Measurements from ENCODE around the gene LMX1B. TPM values are rescaled to one million over a fixed set of nuclear protein-coding genes. Genes with fewer than 3 reads are reported as not detected.
"Not testable (repeated sequence)": the region's sequence is repeated elsewhere in the genome, so short reads cannot be mapped to it uniquely, and the experiment has no call there.

The LMX1B gene
- polyA plus RNA-seq, 5 donors, result 0.04 to 0.43 (median 0.14) TPM

DNA sequence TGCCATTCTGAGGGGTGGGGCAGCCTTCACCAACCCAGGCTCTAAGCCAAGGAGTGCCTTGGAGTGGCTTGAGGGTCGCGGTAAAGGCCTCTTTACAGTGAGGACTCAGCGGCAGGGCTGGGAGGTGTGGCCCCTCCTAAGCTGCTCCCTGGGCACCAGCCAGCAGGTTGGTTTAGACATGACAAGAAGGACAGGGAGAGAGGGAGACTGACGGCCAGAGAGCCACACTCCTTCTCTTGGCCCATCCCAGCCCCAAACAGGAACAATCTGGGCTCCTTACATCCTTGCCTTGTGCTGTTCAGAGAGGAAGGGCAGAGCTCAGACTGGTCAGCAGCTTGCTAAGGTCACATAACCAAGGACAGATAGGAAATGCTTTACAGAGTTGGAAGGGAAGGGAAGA lies 94.5 kb downstream of the LMX1B start:
- DNase-seq, result no peak

- DNase-seq, result no peak
Measured at GRCh38 chr9:126709241-126709640, 95.5 kb downstream of the LMX1B start.

DNA sequence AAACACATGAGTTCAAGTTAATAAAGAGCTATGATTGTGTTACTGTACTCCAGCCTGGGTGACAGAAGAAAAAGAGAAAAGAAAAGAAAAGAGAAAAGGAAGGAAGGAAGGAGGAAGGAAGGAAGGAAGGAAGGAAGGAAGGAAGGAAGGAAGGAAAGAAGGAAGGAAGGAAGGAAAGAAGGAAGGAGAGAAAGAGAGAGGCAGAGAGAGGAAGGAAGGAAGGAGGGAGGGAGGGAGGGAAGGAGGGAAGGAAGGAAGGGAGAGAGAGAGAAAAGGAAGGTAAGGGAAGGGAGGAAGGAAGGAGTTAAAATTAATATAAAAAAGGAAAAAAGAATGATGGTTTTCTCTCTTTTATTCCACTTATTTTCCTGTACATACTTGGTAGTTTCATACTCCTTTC lies 101.7 kb downstream of the LMX1B start:
- DNase-seq, result no peak

- DNase-seq, result not testable (repeated sequence)
Measured at GRCh38 chr9:126717441-126717840, 103.7 kb downstream of the LMX1B start.

- peak; percentile 80 to 84 for DNase-seq
Measured at GRCh38 chr9:126719618-126720031, 105.9 kb downstream of the LMX1B start.

DNA sequence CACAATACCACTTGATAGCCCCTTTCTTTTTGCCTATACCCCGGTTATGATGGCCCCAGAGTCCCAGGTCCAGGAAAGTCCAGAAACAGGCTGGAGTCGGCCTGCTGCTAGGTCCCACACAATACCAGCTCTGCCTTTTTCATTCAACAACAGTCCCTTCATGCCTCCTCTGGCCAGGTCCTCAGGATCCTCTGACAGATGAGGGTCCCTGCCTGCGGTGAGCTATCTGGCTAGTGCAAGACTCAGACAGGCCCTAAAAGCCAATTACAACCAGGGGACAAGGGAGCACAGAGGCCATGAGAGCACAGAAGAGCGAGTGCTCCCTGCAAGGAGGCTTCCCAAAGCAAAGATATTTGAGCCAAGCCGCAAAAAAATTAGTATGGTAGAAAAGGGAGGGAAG lies 106.3 kb downstream of the LMX1B start:
- no peak for DNase-seq

GRCh38 chr9:126720661-126721563 lies 107.2 kb downstream of the LMX1B start:
- no peak for DNase-seq

GRCh38 chr9:126721564-126721981 lies 107.8 kb downstream of the LMX1B start:
- DNase-seq, result no peak

- peak; percentile 77 to 82 for DNase-seq
Measured at GRCh38 chr9:126722252-126722921, 108.7 kb downstream of the LMX1B start.

DNA sequence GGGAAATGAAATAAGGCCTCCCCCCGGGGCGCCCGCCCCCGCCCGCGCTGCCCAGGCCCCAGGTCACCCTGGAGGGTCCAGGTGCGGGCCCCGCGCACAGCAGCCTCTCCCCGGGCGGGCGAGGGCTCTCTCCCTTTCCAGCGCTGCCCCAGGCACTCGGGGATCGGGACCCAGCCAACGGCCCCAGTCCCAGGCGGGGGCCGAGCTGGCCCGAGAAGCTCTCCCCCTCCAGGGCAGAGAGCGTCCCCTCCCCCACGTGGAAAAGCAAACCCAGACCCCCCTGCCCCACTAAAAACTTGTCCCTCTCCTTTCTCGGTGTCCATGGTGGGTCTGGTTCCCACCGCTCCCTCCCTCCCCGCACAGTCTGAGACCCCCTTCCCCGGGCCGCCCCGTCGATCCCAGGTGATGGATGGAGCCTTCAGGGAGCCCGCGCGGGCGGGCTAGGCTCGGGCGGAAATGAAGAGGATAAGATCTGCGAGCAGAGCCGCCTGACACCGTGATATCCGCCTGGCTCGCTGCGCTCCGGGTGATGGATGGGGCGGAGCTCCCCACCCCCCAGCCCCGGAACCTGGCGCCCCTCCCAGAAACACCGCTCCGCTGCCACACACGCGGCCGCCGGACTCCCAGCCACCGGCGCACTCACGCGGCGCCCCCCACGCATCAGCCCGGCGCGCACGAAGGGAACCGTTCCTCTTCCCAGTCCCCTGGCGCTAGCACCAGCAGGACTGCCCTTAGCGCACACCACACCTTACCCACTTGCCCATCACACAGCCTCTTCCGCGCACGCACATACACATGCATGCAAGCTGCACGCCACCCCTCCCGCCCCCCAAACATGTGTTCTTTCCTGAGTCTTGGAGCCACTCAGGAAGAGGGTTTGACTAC lies 109.4 kb downstream of the LMX1B start:
- no peak for DNase-seq

DNA sequence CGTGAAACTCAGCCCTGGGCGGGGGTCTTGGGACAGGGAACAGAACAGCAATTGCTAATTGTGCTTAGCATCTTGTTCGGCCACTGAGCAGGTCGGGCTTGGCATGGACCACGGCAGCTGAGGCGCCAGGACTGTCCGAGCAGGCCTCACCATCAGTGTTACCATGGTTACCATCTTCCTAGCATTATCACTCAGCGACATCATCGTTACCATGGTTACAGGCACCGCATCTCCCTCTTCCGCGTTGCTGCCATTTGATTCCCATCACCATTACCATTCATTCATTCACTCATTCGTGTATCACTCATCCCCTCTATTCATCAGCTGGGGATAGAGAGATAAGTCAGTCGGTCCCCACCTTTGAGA lies 110.1 kb downstream of the LMX1B start:
- no peak for DNase-seq

- no peak for DNase-seq
Measured at GRCh38 chr9:126724226-126724625, 110.5 kb downstream of the LMX1B start.

DNA sequence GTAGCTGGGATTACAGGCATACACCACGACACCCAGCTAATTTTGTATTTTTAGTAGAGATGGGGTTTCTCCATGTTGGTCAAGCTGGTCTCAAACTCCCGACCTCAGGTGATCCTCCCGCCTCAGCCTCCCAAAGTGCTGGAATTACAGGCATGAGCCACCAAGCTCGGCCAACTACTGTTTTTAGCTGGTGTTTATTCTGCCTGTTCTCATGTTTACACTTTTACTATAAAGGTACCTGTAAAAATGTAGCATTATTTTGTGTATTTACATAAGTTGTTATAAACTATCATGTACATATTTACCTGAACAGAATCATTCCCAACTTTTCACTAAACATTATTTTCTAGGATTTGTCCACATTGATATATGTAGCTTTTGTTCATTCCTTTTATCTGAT lies 111.8 kb downstream of the LMX1B start:
- DNase-seq, result not testable (repeated sequence)

DNA sequence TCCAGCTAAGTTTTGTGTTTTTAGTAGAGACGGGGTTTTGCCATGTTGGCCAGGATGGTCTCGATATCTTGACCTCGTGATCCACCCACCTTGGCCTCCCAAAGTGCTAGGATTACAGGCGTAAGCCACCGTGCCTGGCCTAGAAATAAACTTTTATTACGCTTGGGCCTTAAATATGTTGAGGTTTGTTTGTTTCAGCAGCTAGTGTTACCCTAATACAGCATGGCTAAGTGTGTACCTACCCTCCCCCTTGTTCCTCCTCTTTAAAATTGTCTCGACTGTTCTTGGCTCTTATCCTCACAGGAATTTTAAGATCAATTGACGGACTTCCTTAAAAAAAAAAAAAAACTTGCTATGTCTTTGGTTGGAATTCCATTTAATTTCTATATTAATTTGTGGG lies 114.5 kb downstream of the LMX1B start:
- not testable (repeated sequence) for DNase-seq

DNA sequence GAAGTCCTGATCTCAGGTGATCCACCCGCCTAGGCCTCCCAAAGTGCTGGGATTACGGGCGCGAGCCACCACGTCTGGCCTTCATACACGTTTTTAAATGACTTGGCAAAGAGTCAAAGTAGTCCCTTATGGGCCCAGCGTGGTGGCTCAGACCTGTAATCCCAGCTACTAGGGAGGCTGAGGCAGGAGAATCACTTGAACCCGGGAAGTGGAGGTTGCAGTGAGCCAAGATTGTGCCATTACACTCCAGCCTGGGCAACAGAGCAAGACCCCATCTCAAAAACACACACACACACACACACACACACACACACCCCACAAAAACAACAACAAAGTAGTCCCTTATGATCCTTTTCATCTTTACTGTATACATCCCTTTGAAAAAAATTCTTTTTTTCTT lies 116.9 kb downstream of the LMX1B start:
- not testable (repeated sequence) for DNase-seq

- DNase-seq, result no peak
Measured at GRCh38 chr9:126733005-126733404, 119.3 kb downstream of the LMX1B start.

- DNase-seq, result no peak
Measured at GRCh38 chr9:126734877-126735276, 121.1 kb downstream of the LMX1B start.

DNA sequence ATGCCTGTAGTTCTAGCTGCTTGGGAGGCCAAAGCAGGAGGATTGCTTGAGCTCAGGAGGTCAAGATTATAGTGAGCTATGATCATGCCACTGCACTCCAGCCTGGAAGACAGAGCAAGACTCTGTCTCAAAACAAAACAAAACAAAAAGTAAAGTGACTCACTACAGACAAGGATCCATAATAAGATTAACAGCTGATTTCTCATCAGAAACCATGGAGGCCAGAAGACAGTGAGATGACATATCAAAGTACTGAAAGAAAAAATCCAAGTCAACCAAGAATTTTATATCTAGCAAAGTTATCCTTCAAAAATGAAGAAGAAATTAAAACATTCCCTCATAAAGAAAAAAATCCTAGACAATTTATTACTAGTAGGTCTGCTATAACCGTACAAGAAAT lies 121.8 kb downstream of the LMX1B start:
- DNase-seq, result no peak

DNA sequence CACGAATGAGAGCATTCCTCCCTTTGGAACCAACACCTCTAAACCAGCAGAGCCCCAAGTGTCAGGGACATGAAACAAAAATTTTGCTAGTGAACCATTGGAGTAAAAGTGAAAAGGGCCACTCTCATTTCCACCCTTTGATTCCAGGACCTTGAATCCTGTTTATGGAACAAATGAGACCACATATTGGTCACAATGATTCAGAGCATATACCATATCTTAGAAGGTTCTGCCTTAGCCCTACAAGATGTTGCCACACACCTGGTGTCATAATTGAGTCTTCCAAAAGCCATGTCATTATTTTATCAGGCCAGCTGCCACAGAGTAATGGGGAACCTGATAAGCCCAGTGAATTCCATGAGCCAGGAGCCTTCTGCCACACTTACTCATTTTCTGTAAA lies 124.8 kb downstream of the LMX1B start:
- no peak for DNase-seq

DNA sequence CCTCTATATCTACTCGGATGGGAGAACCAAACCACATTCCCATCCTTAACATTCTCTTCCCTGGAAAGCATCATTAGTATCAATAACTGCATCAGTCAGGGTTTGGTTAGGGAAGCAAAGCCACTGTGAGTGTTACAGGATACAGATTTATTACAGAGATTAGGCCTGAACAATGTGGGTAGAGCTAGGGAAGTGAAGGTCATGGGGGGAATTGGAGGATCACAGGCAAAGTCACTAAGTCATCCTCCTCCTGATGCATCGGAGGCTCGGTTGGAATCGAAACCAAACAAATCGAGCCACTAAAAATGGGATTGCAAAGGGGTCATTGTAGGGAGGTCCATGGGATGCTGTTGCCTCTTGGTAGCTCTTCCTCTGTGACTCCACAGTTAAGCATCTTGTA lies 129.3 kb downstream of the LMX1B start:
- no peak for DNase-seq

GRCh38 chr9:126745574-126746411 lies 132.1 kb downstream of the LMX1B start:
- DNase-seq, result no peak

Measured in right lung (tissue), 5 donors.